Renal cortex interstitium (tissue), 11 donors: ENCODE results near the gene ALOXE3. TPM values are rescaled to one million over a fixed set of nuclear protein-coding genes. Genes with fewer than 3 reads are reported as not detected.
"Not testable (repeated sequence)": the region's sequence is repeated elsewhere in the genome, so short reads cannot be mapped to it uniquely, and the experiment has no call there.

ENCODE experiments used
- DNase-seq, 11 donors: peaks; one replicate each; pipeline ENCODE4 v3.0.0-alpha.2; 2013; ENCODE audit warnings: low read depth in 9 of 11, low spot score in 4 of 11; ENCODE audit errors: extremely low read depth in 1 of 11
- polyA plus RNA-seq, 3 donors: library from polyadenylated mRNA; unstranded; fragments of 120-200 nt; gene quantifications; one replicate each; pipeline ENCODE4 v1.2.1, GENCODE V29; 2013; ENCODE audit not compliant: insufficient read length in 3 of 3

ALOXE3 gene
- polyA plus RNA-seq, 3 donors, result 0.08 TPM; not detected in 2

- peak in 1 of 11 donors; percentile 46 for DNase-seq
Measured at GRCh38 chr17:8109661-8110455, 8.5 kb downstream of the ALOXE3 start.

- peak in 1 of 11 donors; percentile 26 for DNase-seq
Measured at GRCh38 chr17:8108972-8109660, 9.2 kb downstream of the ALOXE3 start.

- not testable (repeated sequence) for DNase-seq
Measured at GRCh38 chr17:8106980-8107379, 11.3 kb downstream of the ALOXE3 start.

GRCh38 chr17:8105957-8106398 lies 12.3 kb downstream of the ALOXE3 start:
- no peak for DNase-seq

GRCh38 chr17:8104911-8105310 lies 13.4 kb downstream of the ALOXE3 start:
- DNase-seq, result no peak

GRCh38 chr17:8103549-8103948 lies 14.8 kb downstream of the ALOXE3 start:
- no peak for DNase-seq

GRCh38 chr17:8101721-8102120 lies 16.6 kb downstream of the ALOXE3 start:
- DNase-seq, result peak in 1 of 11 donors; percentile 7

GRCh38 chr17:8100763-8101162 lies 17.6 kb downstream of the ALOXE3 start:
- DNase-seq, result no peak

GRCh38 chr17:8100111-8100510 lies 18.2 kb downstream of the ALOXE3 start:
- DNase-seq, result no peak

GRCh38 chr17:8096541-8096940 lies 21.8 kb downstream of the ALOXE3 start:
- no peak for DNase-seq

GRCh38 chr17:8095361-8095760 lies 23.0 kb downstream of the ALOXE3 start:
- DNase-seq, result no peak

GRCh38 chr17:8091033-8091687 lies 27.2 kb downstream of the ALOXE3 start:
- no peak for DNase-seq

- DNase-seq, result no peak
Measured at GRCh38 chr17:8089728-8090127, 28.6 kb downstream of the ALOXE3 start.

GRCh38 chr17:8087952-8088230 lies 30.4 kb downstream of the ALOXE3 start:
- DNase-seq, result no peak

- no peak for DNase-seq
Measured at GRCh38 chr17:8087075-8087951, 31.0 kb downstream of the ALOXE3 start, which contains the start of gene ALOX12B. Gene ALOX12B (minus strand): TSS chr17:8087716. CDS start chr17:8087442, 274 bp downstream.

GRCh38 chr17:8084250-8084649 lies 34.1 kb downstream of the ALOXE3 start:
- DNase-seq, result no peak

GRCh38 chr17:8082292-8082691 lies 36.0 kb downstream of the ALOXE3 start:
- DNase-seq, result no peak

GRCh38 chr17:8081876-8082275 lies 36.4 kb downstream of the ALOXE3 start:
- no peak for DNase-seq

- DNase-seq, result no peak
Measured at GRCh38 chr17:8080799-8081219, 37.5 kb downstream of the ALOXE3 start.
